Coronary artery (tissue), 2 donors: ENCODE data around the gene ERH.

Experiments used
- DNase-seq: peaks from one replicate; pipeline ENCODE4 v3.0.0-alpha.2; 2017; ENCODE audit warnings: low spot score
- H3K27ac ChIP-seq, 2 donors: fragments of 200-600 bp; sonication (generic); one replicate each; pipeline ENCODE4 v1.5.1; 2016 to 2019
- H3K4me3 ChIP-seq: fragments of 200-600 bp; sonication (generic); 2 replicates; pipeline ENCODE4 v1.5.1; 2016; ENCODE audit warnings: mild to moderate bottlenecking, moderate library complexity
- CTCF ChIP-seq: fragments of 200-600 bp; sonication (generic); IDR thresholded peaks from one replicate; pipeline ENCODE4 v1.5.1; 2019; ENCODE audit warnings: antibody characterized with exemption

ERH gene

GRCh38 chr14:69398053-69398817 lies at the start of gene ERH, which contains the start of gene SLC39A9:
Gene ERH (minus strand): TSS chr14:69398299. CDS start chr14:69398233, 66 bp downstream.
Gene SLC39A9 (plus strand): TSS chr14:69398692. CDS start chr14:69399370, 678 bp downstream.
- peak within 1 kb of the TSS; percentile 90 to 96 for H3K27ac ChIP-seq
- no peak for TF ChIP-seq CTCF
- peak; percentile 97 for DNase-seq
- peak within 1 kb of the TSS; percentile 96 for H3K4me3 ChIP-seq

- no peak for TF ChIP-seq CTCF
- DNase-seq: no peak
- H3K27ac ChIP-seq: no peak overlapping the region
- no peak overlapping the region for H3K4me3 ChIP-seq
Measured at GRCh38 chr14:69443296-69443805, 45.3 kb upstream of the ERH start.

- Histone ChIP-seq H3K4me3 (no peak overlapping the region), H3K27ac (no peak overlapping the region)
- no peak for DNase-seq
- TF ChIP-seq CTCF: no peak
Measured at GRCh38 chr14:69441948-69442347, 43.8 kb upstream of the ERH start.

- no peak overlapping the region for H3K27ac ChIP-seq
Measured at GRCh38 chr14:69439521-69440270, 41.6 kb upstream of the ERH start.

GRCh38 chr14:69432364-69432763 lies 34.3 kb upstream of the ERH start:
- no peak for TF ChIP-seq CTCF
- Histone ChIP-seq H3K4me3 (no peak overlapping the region), H3K27ac (no peak overlapping the region)
- no peak for DNase-seq

More at GRCh38 chr14:69439521-69440270, 41.6 kb upstream of the ERH start:
- no peak overlapping the region for H3K4me3 ChIP-seq
- no peak for TF ChIP-seq CTCF
- no peak for DNase-seq

GRCh38 chr14:69430306-69430939 lies 32.3 kb upstream of the ERH start:
- H3K27ac ChIP-seq: no peak overlapping the region
- no peak overlapping the region for H3K4me3 ChIP-seq
- TF ChIP-seq CTCF: no peak
- no peak for DNase-seq
